Measurements from ENCODE around the gene SYPL2.
A peak's percentile ranks its signal among the peaks of the same experiment; 100 is the strongest.
"Not testable (repeated sequence)": the region's sequence is repeated elsewhere in the genome, so short reads cannot be mapped to it uniquely, and the experiment has no call there.

The SYPL2 gene

DNA sequence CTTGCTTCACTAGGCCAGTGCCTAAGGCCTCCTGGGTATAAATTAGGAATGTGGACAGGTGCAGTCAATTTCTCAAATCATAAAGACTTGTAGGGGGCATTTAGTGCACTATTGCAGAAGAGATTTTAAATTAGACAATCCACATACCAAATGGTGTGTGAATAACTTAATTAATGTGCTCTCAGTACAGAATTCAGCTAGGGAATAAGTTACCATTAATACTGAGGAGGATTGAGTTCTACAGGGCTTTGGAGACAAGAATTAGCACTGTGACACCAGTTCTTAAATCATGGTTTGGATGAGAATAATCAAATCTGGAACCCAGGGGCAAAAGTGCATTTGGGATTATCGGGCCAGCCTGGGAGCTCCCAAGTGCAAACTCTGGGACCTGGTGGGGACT is 1.7 kb downstream of the SYPL2 start:
- in situ Hi-C loops (cut with MboI; ENCODE audit: low pct_unique_long_range_greater_than_20kb, low sequenced_read_pairs) = no loop called here
- DNase-seq = no peak

DNA sequence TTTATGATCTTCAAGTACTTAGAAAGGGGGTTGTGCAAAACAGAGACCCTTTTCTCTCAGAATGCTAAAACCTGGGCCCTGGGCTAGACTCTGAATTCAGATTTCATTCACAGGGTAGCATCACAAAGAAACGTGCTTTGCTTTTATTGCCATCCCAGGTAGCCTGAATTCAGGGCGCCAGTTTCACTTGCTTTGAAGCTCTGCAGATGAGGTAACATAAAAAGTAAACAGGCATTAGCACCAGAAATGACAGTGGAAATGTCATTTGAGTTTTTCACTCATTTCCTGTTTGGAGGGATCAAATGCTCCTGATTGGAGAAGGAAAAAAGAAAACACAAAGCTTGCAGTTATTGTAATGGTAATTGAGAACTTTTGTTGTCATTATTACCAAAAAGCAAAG is 2.6 kb downstream of the SYPL2 start:
- in situ Hi-C loops (cut with MboI; ENCODE audit: low pct_unique_long_range_greater_than_20kb, low sequenced_read_pairs) = no loop called here

DNA sequence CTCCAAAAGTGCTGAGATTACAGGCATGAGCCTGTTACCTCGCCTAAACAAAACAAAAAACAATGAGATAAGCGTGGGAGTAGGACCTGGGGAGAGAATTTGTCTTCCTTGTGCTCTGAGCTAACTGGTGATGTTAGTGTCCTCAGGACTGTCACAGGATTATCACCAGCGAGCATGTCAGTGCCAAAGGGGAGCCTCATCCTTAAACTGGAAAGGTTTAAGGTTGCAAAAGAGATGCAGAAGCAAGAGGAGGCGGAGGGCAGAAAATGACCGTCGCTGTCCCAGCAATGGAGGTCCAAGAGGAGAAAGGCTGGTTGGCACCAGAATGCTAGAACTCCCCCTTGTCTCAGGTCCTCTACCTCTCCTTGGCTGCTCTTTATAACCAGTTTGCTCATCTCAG is 3.9 kb downstream of the SYPL2 start:
- in situ Hi-C loops (cut with MboI; ENCODE audit: low pct_unique_long_range_greater_than_20kb, low sequenced_read_pairs) = no loop called here
- no peak for DNase-seq

More for the DNA sequence above, 2.6 kb downstream of the SYPL2 start:
- no peak for DNase-seq

GRCh38 chr1:109472779-109473178 is 6.4 kb downstream of the SYPL2 start:
- in situ Hi-C loops (cut with MboI; ENCODE audit: low pct_unique_long_range_greater_than_20kb, low sequenced_read_pairs) = no loop called here

DNA sequence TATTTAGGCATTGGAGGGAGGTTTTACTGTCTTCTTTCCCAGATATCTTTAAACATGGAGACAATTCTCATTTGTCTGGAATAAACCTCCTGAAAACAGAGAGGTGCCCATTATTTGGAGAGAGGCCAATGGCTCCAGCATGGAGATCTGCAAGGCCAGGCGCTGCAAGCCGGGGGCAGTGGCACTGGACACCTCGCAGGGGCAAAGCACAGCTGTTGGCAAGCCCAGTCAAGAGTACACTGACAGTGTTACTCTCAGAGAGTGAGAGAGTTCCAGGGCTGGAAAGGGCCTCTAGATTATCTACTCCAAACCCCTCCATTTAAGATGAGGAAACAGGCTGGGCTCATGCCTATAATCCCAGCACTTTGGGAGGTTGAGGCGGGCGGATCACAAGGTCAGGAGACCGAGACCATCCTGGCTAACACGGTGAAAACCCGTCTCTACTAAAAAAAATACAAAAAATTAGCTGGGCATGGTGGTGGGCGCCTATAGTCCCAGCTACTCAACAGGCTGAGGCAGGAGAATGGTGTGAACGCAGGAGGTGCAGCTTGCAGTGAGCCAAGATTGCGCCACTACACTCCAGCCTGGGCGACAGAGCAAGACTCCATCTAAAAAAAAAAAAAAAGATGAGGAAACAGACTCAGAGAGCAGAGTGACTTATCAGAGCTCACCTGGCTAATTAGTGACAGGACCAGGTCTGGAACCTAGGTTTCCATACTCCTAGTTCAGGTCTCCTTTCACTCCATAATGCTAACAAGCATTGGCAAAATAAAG is 7.1 kb downstream of the SYPL2 start:
- in situ Hi-C loops (cut with MboI; ENCODE audit: low pct_unique_long_range_greater_than_20kb, low sequenced_read_pairs); DNase-seq: not testable (repeated sequence)

More at GRCh38 chr1:109472779-109473178, 6.4 kb downstream of the SYPL2 start:
- no peak for DNase-seq

- DNase-seq = no peak
- in situ Hi-C loops (cut with MboI; ENCODE audit: low pct_unique_long_range_greater_than_20kb, low sequenced_read_pairs) = no loop called here
Measured at GRCh38 chr1:109474697-109475096, 8.4 kb downstream of the SYPL2 start.

GRCh38 chr1:109475261-109475660 is 8.9 kb downstream of the SYPL2 start:
- no peak for DNase-seq
- in situ Hi-C loops (cut with MboI; ENCODE audit: low pct_unique_long_range_greater_than_20kb, low sequenced_read_pairs) = no loop called here

DNA sequence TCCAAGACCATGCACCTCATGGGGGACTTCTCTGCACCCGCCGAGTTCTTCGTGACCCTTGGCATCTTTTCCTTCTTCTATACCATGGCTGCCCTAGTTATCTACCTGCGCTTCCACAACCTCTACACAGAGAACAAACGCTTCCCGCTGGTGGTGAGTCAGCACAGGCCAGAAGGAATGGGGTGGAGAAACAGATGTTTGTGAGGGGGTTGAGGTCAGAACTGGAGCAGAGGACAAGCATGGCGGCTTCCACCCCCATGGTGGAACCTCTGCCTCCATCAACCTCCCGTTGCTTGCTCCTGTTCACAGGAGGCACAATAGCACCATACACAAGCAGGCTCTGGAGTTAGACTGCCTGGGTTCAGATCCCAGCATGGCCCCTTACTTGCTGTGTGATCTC is 10.5 kb downstream of the SYPL2 start:
- no peak for DNase-seq
- in situ Hi-C loops (cut with MboI; ENCODE audit: low pct_unique_long_range_greater_than_20kb, low sequenced_read_pairs) = no loop called here

DNA sequence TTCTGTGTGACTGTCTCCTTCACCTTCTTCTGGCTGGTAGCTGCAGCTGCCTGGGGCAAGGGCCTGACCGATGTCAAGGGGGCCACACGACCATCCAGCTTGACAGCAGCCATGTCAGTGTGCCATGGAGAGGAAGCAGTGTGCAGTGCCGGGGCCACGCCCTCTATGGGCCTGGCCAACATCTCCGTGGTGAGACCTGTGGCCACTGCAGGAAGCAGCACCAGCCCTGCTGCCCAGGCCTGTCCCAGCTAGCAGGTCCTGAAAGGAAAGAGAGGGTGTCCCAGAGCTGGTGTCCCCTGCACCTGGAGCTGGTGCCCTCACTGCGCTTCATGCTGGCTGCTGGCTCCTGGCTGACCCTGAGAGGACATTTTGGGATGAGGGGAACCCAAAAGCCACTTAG is 11.5 kb downstream of the SYPL2 start:
- DNase-seq = peak; percentile 41
- in situ Hi-C loops (cut with MboI; ENCODE audit: low pct_unique_long_range_greater_than_20kb, low sequenced_read_pairs) = no loop called here

DNA sequence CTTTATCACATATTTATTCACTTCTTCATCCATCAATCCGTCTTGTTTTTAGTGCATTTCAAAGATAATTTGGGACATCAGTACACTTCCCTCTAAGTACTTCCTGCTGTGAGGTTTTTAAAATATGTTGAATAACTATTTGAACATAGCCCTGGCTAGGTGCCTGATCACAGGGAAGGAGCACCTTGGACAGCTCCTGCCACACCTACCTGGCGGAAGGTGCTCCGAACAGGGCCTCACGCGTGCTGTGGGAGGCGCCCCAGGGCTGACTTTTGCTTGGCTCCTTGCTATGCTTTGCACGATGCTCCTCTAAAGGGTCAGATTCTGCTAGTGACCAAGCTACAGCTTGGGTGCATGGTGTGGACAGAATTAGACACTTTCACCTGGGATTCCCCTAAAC is 12.5 kb downstream of the SYPL2 start:
- in situ Hi-C loops (cut with MboI; ENCODE audit: low pct_unique_long_range_greater_than_20kb, low sequenced_read_pairs) = no loop called here

DNA sequence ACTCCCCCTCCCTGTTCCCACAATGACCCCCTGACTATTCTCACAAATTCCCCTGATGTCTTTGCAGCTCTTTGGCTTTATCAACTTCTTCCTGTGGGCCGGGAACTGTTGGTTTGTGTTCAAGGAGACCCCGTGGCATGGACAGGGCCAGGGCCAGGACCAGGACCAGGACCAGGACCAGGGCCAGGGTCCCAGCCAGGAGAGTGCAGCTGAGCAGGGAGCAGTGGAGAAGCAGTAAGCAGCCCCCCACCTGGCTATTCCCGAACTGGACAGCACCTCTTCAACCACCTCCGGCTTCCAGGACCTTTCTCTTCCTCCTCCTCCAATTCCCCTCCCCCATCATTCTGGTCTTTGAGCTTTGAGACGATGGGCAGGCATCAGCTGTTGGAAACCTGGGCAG is 13.0 kb downstream of the SYPL2 start:
- no peak for DNase-seq
- in situ Hi-C loops (cut with MboI; ENCODE audit: low pct_unique_long_range_greater_than_20kb, low sequenced_read_pairs) = no loop called here

More for the DNA sequence above, 12.5 kb downstream of the SYPL2 start:
- DNase-seq = peak; percentile 28

GRCh38 chr1:109479901-109480300 is 13.6 kb downstream of the SYPL2 start:
- in situ Hi-C loops (cut with MboI; ENCODE audit: low pct_unique_long_range_greater_than_20kb, low sequenced_read_pairs) = no loop called here
- no peak for DNase-seq

GRCh38 chr1:109481646-109482045 is 15.3 kb downstream of the SYPL2 start:
- in situ Hi-C loops (cut with MboI; ENCODE audit: low pct_unique_long_range_greater_than_20kb, low sequenced_read_pairs) = no loop called here
- no peak for DNase-seq

DNA sequence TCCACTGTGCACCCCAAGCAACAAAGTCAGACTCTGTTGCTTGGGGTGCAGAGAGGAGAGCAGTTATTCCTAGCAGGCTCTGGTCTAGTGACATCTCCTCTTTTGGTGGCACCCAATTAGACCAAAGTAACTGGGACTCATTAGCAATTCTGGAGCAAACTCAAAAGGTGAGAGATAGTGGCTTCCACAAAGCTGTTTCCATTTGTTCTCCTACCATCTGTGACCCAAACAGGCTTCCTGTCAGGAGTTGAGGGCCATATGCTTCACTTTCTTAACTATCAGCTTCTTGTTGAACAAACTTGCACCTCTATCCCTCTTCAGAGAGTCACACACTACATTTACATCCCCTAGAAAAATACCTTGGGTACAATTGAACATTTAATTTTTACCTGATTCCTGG is 15.9 kb downstream of the SYPL2 start:
- DNase-seq = no peak
- in situ Hi-C loops (cut with MboI; ENCODE audit: low pct_unique_long_range_greater_than_20kb, low sequenced_read_pairs) = no loop called here

DNA sequence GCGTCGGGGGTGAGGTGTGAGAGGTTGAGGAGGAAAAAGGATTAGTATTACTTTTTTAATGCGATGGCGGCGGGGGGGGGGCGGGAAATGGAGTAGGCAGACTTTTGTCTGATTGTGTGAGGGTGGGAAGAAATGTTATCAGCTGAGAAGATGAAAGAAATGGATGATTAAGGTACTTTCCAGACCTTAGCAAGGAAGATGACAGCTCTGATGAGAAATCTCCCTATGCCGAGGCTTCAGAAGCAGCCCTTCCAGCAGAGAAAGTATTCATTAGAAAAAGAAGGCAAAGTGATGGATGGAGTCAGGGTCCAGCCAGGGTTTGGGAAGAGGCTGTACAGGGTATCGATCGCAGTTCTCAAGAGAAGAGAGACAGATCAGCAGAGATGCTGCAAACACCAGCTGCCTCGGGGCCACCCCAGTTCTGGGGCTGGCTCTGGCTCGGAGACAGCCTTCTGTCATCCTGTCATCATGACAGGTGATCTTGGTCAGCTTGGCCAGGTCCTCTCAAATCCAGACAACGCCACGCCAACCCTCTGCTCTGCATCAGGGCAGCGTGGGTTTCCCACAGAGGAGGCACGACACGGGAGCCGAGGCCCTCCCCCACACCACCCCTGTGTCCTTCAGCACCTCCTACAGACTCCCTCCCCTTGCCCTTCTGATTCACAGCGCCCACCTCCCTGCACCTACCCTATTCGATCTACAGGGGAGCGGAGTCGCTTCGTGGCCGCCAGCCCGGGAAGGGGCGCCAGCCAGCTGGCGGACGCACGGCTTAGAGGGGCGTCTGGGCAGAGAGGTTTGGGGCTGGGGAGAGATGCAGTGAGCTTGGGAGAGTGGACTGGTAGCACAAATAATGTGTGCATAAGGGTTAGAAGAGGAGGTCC is 16.7 kb downstream of the SYPL2 start:
- peak; percentile 67 for DNase-seq
- in situ Hi-C loops (cut with MboI; ENCODE audit: low pct_unique_long_range_greater_than_20kb, low sequenced_read_pairs) = no loop called here

- peak; percentile 73 for DNase-seq
- in situ Hi-C loops (cut with MboI; ENCODE audit: low pct_unique_long_range_greater_than_20kb, low sequenced_read_pairs) = no loop called here
Measured at GRCh38 chr1:109483672-109484518, 17.5 kb downstream of the SYPL2 start, which contains the start of gene ATXN7L2. ATXN7L2 (plus strand) TSS chr1:109483905; CDS start chr1:109483954, 49 bp downstream.

- no peak for DNase-seq
- in situ Hi-C loops (cut with MboI; ENCODE audit: low pct_unique_long_range_greater_than_20kb, low sequenced_read_pairs) = no loop called here
Measured at GRCh38 chr1:109484519-109484975, 18.2 kb downstream of the SYPL2 start.

GRCh38 chr1:109485001-109485400 is 18.7 kb downstream of the SYPL2 start:
- DNase-seq = no peak

GRCh38 chr1:109487261-109487660 is 20.9 kb downstream of the SYPL2 start:
- DNase-seq = no peak
- in situ Hi-C loops (cut with MboI; ENCODE audit: low pct_unique_long_range_greater_than_20kb, low sequenced_read_pairs) = no loop called here

More at GRCh38 chr1:109485001-109485400, 18.7 kb downstream of the SYPL2 start:
- in situ Hi-C loops (cut with MboI; ENCODE audit: low pct_unique_long_range_greater_than_20kb, low sequenced_read_pairs) = no loop called here
